22Rv1 (cell line): ENCODE measurements around the gene SIX3.

Experiments used
- H3K27ac ChIP-seq: fragments of 450-650 bp; 2 replicates; pipeline ENCODE4 v1.5.1; 2017
- CTCF ChIP-seq: fragments of 450-650 bp; IDR thresholded peaks from 2 replicates; pipeline ENCODE4 v1.5.1; 2017; ENCODE audit warnings: mild to moderate bottlenecking
- ZFX ChIP-seq: fragments of 450-650 bp; IDR thresholded peaks from 2 replicates; pipeline ENCODE4 v1.6.1; 2017; ENCODE audit warnings: antibody characterized with exemption, borderline replicate concordance

SIX3 gene

GRCh38 chr2:44935729-44936098, 5.8 kb upstream of the SIX3 start:
- H3K27ac ChIP-seq = no peak overlapping the region
- no peak for TF ChIP-seq CTCF
- no peak for TF ChIP-seq ZFX

- H3K27ac ChIP-seq = no peak overlapping the region
- TF ChIP-seq CTCF (no peak), ZFX (no peak)
These were observed 5.2 kb upstream of the SIX3 start for GRCh38 chr2:44936275-44936674.

- H3K27ac ChIP-seq = no peak overlapping the region
- TF ChIP-seq CTCF = no peak
- no peak for TF ChIP-seq ZFX
These were observed 4.5 kb upstream of the SIX3 start for GRCh38 chr2:44936715-44937687.

- no peak overlapping the region for H3K27ac ChIP-seq
- TF ChIP-seq ZFX (no peak), CTCF (no peak)
These were observed 3.7 kb upstream of the SIX3 start for GRCh38 chr2:44937688-44938240.

GRCh38 chr2:44938287-44939105, 3.0 kb upstream of the SIX3 start:
- H3K27ac ChIP-seq = no peak overlapping the region
- no peak for TF ChIP-seq CTCF
- no peak for TF ChIP-seq ZFX

- H3K27ac ChIP-seq = no peak overlapping the region
- TF ChIP-seq ZFX (no peak), CTCF (no peak)
These were observed 2.1 kb upstream of the SIX3 start for GRCh38 chr2:44939106-44940048.
